Measurements from ENCODE around the gene PRKCH. TPM values are rescaled to one million over a fixed set of nuclear protein-coding genes. Genes with fewer than 3 reads are reported as not detected.
A peak's percentile ranks its signal among the peaks of the same experiment; 100 is the strongest.

The PRKCH gene
- total RNA-seq, 1 experiment from 2014 or later, result 3.8 TPM

DNA sequence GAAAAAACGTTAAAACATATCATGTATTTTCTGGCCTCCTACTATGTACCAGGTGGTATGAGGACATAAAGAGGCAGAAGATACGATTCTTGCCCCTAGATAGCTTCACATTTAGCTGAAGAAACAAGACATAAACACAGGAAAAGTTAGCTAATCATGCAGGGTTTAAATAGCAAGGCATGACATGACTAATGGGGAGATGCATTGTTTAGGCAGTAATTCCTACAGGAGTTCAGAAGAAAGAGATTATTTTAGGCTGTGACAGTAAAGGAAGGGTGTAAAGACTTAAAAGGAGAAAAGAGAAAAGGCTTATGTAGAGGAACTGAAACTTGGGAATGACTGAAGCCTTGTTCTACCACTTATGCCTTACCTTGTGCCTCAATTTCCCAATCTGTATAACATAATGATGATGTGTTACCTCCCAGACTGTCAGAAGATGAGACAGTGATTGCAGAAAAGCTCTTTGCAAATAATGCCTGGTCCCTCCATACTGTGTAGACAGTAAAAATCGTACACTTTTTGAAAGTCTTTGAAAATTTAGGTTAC lies 44.4 kb downstream of the PRKCH start:
- DNase-seq (ENCODE audit: low read depth), result peak; percentile 15

DNA sequence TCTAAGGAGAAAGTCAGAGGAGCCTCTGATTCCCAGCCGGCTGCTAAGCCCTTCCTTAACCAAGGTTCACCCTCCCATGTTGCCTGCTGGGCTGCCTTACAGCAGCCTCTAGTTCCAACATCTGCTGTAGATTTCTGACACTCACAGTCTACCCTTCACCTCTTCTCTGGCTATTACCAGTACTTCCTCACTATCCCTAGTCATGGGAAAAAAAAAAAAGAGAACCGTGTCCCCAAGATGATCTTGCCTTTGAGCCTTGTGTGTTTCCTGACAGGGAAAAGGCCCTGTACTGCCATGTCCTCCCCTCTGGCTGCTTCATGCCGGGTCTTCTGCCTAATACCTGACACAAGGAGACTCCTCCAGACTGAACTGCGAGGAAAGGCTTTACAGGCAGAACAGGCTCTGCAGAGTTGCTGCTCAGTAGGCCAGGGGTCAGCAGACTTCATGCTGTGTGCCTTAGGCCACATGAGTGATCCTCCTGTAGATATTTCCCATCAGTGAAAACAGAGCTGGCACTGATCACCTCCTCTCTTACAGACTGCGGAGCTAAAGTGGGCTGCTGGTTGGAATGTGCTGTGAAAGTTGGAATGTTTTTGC lies 46.8 kb downstream of the PRKCH start:
- peak; percentile 20 for DNase-seq (ENCODE audit: low read depth)

DNA sequence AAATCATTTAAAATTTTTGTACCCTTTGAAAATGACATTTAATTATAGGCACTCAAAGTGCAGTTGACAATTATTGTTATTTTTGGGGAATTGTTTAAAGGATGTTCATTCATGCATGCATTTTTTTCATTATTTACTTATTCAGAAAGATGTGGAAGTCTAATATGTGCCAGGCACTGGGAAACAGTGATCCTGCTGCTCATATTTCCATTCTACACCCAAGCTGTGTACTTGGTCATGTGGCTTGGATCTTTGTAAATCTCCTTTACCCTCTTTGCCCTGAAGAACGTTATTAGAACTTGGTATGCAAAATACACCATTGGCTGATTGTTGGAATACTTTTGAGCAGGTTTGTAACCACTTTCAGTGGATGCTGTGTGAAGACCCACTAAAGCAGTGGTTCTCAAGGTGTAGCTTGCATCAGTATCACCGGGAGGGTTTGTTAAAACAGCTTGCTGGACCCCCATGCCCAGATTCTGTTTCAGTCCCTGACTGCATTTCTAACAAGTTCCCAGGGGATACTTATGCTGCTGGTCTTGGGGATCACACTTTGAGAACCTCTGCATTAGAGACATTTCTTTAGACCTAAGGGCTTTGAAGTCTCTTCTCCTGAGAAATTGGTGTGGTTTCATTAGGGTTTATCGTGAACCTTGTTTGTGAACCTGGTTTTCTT lies 47.5 kb downstream of the PRKCH start:
- no peak for DNase-seq (ENCODE audit: low read depth)

DNA sequence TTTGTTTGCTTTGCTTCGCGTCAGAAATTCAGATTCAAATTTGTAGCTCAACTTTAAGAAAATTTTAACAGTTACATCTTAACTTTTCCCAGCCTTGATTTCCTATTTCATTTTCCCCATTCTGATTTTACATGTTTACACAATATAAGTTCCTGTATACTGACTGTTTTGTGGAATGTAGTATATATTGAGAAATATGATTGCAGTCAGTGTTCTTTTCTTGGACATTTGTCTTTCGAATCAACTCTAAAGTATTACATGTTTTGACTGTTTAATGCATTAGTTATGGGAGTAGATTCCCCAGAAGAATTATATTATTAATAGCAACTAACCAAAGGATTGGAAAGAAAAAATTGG lies 48.1 kb downstream of the PRKCH start:
- DNase-seq (ENCODE audit: low read depth), result no peak

DNA sequence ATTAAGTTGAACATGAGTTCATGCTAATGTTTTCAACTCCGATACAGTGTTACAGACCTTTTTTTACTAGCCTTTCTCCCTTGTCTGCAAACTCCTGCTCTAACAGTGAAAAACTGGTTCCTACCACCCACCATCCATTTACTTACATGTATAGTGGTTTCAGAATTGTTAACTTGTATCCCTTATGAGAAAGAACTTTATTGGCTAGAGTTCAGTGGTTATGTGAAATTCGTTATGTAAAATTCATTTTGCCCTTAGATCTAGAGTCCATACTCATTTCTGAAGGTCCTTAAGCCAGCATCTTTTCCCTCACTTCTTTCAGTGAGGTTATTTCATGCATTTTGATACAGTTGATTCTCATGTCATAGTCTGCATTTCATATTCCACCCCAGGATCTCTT lies 51.0 kb downstream of the PRKCH start:
- DNase-seq (ENCODE audit: low read depth), result no peak

DNA sequence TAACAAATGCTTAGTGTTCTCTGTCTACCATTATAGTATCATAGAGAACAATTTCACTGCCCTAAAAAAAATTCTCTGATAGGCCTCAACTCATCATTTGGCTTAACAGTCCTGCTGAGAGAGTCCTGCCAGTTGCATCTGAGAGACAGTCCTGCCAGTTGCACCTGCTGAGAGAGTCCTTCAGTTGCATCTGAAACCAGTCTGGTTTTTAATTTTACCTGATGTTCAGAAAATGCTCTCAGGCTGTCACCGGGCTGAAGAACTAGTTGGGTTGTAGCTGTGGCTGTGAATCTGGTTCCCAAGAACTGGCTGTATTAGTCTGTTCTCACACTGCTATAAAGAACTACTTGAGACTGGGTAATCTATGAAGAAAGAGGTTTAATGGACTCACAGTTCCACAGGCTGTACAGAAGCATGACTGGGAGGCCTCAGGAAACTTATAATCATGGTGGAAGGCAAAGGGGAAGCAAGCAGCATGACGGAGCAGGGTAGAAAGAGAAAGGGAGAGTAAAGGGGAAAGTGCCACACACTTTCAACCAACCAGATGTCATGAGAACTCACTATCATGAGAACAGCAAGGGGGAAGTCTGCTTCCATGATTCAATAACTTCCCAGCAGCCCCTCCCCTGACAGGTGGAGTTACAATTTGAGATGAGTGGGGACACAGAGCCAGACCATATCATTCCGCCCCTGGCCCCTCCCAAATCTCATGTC lies 51.6 kb downstream of the PRKCH start:
- DNase-seq (ENCODE audit: low read depth), result no peak

DNA sequence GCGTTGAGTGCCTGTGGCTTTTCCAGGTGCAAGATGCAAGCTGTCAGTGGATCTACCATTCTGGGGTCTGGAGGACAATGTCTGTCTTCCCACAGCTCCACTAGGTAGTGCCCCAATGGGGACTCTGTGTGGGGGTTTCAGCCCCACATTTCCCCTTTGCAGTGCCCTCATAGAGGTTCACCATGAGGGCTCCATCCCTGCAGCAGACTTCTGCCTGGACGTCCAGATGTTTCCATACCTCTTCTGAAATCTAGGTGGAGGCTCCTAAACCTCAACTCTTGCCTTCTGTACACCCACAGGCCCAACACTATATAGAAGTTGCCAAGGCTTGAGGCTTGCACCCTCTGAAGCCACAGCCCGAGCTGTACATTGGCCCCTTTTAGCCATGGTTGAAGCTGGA lies 52.9 kb downstream of the PRKCH start:
- DNase-seq (ENCODE audit: low read depth), result no peak

DNA sequence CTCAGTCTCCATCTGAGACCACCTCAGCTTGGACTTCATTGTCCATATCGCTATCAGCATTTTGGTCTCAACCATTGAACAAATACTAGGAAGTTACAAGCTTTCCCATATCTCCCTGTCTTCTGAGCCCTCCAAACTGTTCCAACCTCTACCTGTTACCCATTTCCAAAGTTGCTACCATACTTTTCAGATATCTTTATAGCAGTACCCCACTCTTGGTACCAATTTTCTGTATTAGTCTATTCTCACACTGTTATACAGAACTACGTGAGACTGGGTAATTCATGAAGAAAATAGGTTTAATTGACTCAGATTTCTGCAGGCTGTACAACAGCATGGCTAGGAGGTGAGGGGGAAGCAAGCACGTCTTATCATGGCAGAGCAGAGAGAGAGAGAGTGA lies 53.8 kb downstream of the PRKCH start:
- no peak for DNase-seq (ENCODE audit: low read depth)

DNA sequence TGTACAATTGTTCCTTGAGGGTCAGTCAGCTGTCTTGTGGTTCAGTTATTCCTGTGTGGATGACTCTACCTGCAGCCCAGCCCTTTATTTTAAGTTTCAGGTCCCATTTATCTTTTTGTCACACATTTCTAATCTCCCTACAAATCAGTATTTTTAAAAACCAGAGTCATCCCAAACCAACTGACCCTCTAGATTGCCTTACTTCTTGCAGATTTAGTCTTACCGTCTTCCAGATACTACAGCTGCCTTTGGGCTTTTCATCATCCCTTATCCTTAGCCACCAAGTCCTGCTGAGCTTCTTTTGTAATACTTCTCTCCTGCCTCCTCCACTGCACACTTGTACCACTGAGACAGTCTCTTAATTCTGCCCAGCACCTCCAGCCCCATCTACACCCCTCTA lies 54.9 kb downstream of the PRKCH start:
- DNase-seq (ENCODE audit: low read depth), result no peak

DNA sequence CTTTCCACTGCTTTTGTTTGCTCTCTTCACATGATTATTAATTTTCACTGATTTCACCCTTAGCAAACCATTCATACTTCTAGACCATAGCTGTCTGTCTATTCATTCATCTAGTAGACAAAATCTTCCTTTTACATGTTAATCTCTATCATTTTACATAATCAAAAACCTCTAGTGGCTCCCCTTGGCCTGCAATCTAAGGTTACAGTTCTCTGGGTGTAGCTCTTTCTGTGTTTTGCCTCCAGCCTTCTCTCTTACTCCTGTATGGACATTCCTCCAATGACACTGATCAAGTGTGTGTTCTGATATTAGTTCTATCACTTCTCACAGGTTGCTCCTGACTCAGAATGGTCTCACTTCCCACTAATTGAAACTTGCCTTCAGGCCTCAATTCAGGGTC lies 56.4 kb downstream of the PRKCH start:
- no peak for DNase-seq (ENCODE audit: low read depth)

DNA sequence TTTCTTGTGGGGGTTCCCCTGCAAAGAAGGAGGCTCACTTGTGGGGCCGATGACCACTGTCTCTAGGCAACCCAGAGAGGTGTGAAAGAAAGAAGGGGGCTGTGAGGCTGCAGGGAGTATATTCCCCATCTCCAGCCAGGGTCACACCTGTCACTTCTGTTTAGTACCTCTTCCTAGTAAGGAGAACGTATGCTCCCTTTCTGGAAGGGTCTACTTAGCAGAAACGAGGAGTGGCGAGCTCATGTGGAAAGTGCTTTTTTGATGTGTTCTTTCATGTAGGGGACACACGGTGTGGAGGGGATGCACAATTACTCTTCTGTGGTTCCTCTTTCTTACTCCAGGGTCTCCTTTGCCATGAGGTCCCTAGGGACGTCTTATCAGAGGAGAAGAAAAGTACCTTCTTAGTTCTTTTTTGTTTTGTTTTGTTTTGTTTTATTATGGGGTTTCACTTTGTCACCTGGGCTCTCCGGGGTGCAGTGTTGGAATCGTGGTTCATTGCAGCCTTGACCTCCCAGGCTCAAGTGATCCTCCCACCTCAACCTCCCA lies 58.3 kb downstream of the PRKCH start:
- DNase-seq (ENCODE audit: low read depth), result no peak

DNA sequence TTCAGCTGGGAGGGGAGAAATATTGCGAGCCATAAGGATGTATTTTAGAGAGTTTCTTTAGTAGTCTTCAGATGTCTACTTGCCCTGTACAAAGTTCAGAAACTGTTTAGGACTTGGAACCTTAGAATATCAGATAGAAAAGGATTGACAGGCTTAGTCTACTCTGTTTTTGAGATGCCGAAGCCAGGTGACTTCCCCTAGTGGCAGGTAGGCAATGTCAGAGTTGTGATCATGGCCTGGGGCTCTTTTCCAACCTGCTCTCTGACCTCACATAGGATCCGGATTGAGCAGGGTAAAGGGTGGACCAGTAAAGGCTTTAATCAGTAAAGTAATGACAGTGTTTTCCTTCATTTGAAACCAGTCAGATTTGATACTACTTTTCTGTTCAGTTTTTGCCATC lies 59.6 kb downstream of the PRKCH start:
- no peak for DNase-seq (ENCODE audit: low read depth)

DNA sequence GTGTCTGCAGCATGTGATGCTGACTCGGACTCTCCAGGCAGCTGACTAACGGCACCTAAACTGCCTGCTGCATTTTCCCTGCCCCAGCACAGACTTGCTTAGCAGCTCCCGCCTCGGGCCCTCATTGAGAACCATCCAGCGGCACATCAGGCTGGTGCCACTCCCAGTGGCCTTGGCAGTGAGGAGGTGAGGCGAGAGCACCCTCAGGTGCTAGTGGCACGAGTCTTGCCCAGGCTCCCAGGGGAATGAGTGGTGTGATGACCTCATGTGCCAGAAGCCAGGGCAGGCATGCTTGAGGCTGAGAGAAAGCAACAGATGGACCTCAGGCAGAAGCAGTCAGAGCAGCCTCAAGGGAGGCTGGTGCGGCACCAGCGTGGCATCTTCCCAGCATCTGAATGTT lies 60.2 kb downstream of the PRKCH start:
- peak; percentile 12 for DNase-seq (ENCODE audit: low read depth)

DNA sequence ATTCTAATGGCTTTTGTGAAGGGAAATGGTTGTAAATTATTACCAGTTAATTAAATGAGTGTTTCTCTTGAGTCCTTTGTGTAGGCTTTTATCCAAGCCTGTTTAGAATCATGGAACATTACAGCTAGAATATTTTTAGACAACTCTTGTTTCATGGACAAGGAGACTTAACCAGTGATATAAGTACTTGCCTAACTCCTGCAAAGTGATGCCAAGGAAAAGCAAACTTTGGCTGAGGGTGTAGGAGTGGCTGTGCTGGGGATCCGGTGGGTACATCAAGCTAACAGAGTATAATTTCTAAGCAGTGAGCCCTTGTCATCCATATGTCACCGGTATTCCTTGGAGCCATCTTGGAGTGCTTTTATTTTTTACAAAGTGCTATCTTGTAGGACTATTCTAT lies 61.5 kb downstream of the PRKCH start:
- DNase-seq (ENCODE audit: low read depth), result no peak

DNA sequence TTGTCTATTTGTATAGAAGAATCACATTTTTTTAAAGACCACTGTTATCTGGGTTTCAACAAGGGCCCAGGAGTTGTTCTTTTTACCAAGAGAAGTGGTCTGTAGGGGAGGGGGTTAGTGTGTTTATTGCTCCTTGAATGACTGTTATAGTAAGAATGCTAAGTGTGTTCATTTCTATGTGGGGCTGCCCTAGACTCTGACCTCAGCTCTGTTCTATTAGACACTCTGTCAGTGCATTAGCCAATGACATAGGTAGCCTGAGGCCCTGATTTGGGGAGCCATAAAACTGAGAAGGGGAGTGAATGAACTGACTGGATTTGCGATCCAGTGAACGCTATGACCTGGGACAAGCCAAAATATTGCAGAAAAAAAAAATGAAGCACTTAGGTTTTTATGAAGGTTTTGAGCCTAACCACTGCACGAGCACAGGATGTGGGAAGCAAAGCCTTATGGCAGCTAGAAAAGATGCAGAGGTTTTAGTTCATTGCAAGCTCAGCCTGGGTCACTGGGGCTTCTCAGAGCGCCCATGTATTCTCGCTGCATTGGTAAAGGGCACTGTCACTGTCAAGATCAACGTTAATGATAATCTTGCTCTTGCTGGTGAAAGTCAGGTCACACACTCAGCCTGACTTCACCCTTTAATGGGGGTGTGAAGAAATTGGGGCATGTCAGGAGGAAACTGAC lies 63.8 kb downstream of the PRKCH start:
- peak; percentile 63 for DNase-seq (ENCODE audit: low read depth)

DNA sequence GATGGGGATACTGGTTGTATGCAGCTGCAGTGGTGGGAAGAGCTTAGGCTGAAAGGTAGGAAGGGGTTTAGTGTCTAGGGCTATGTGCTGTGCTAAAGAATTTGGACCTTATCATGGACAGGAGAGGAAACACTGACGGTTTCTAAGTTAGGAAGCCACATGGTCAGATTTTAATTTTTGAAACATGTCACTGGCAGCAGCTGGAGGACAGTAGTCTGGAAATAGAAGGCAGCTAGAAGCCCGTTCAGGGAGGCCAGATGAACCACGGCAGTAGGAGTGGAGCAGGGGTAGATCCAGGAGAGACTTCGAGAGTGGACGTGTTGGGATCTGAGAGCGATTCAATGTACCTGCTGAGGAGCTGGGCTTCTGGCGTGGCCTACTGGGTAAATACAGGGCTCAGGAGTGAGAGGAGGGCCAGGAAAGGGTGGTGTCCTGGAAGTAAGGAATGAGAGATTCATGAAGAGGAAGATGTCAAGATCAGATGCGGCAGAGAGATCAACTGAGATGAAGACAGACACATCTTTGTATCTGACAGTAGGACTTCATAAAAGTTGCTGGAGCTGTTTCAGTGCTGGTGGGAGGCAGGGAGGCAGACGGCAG lies 64.9 kb downstream of the PRKCH start:
- no peak for DNase-seq (ENCODE audit: low read depth)

DNA sequence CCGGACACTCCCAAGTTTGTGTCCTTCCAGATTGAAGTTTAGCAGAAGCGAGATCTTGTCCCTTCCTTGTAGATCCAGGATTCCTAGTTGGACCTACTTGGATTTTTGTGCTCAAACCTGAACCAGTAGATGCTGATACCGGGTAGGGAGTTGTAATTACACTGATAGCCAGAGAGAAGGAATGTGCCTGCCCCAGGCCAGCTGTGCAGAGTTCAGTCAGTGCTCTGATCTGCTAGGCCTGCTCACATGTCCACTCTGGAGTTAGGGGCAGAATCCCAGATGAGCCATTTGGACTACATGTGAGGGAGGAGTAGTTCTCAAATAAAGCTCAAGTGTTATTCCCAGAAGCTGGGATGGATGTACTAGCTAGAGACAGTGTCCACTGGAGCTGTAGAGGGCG lies 65.7 kb downstream of the PRKCH start:
- no peak for DNase-seq (ENCODE audit: low read depth)

DNA sequence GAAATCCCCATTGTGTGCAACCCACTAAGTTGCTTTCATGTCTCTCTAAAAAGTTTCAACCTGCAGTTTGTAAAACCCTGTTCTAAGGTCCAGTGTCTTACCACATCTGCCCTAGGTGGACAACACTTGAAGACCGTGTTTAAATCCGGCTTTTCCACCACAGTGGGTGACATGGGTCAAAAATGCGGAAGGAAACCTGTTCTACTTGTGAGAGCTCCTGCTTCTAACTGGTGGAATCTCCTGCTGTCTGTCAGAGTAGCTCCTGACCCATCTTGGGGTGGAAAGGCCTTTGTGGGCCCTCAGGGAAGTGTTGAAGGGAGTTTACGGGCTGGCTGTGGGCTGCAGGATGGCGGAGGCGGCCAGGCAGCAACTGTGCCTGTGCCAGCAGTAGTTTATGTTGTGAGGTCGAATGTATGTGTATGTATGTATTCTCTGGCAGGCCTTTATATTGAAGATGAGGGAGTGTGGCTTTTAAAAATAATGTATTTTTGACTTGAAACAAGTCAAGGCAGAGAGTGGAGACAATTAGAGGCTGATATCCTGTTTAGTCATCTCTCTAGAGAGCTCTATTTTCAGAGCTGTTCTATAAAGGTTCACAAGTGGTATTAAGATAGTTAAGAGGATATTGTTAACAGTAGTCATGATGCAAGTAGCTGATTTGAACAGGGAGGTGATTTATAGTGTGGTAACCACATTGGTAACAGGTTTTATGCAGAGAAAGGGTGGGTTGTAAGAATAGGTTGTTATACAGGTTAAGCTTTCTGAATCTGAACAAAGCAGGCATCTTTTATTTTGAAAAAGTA lies 67.0 kb downstream of the PRKCH start:
- peak; percentile 80 for DNase-seq (ENCODE audit: low read depth)

DNA sequence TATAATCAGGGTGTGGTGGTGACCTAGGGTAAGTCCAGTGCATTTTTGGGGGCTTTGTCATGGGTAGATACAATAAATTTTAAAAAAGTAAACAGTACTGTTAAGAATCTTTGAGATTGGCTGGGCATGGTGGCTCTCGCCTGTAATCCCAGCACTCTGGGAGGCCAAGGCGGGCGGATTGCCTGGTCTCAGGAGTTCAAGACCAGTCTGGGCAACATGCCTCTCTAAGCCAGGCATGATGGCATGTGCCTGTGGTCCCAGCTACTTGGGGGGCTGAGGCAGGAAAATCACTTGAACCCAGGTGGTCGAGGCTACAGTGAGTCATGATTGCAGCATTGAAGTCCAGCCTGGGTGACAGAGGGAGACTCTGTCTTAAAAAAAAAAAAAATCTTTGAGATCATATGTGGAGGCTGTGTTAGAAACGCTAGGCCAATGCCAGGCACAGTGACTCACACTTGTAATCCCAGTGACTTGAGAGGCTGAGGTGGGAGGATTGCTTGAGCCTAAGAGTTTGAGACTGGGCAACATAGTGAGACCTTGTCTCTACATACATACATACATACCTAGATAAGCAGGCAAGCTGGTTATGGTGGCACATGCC lies 67.7 kb downstream of the PRKCH start:
- peak; percentile 74 for DNase-seq (ENCODE audit: low read depth)

DNA sequence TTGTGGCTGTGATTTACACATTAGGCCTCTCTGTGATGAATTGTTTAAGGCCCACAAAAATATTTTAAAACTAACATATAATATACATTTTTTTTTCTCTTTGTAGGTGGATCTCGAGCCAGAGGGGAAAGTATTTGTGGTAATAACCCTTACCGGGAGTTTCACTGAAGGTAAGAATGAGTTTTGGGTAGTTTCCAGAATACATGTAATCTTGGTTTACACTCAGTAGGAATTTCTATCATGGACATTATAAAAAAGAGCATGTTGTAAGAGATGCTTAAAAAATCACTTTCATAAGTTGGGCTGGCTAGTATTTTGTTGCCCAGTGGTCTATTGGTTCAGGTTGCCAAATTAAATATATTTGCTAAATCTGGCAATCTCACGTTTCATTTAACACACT lies 69.7 kb downstream of the PRKCH start:
- no peak for DNase-seq (ENCODE audit: low read depth)

DNA sequence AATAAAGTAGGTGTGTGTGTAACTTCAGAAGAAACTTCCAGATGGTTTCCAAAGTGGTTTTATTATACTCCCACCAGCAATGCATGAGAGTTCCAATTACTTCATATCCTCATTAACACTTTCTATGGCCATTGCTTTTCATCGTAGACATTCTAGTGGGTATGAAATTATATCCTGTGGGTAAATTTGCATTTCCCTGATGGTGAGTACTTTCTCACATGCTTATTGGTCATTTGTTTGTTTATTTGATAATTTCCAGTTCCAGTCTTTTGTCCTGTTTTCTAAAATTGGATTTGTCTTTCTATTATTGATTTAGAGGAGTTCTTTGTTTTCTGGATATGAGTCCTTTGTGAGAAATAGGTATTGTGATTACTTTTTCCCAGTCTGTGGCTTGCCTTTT lies 70.9 kb downstream of the PRKCH start:
- DNase-seq (ENCODE audit: low read depth), result no peak

Measured in M059J (cell line).